Left lung (tissue), 10 donors: ENCODE results near the gene CABLES1. TPM values are rescaled to one million over a fixed set of nuclear protein-coding genes. Genes with fewer than 3 reads are reported as not detected.

ENCODE experiments used
- ATAC-seq: fragments of 200-7000 bp; cut with Tn5 transposase; one replicate; pipeline ENCODE4 v1.9.1; 2020; ENCODE audit warnings: moderate library complexity
- DNase-seq, 4 donors: peaks; one replicate each; pipeline ENCODE4 v3.0.0-alpha.2; 2013 to 2020
- H3K27ac ChIP-seq, 2 donors: fragments of 200-600 bp; sonication (generic) in 1 of 2; one replicate each; pipeline versions ENCODE4 v1.5.0 to v1.8.0; 2020 to 2021
- H3K27me3 ChIP-seq, 2 donors: fragments of 200-600 bp; sonication (generic) in 1 of 2; one replicate each; pipeline versions ENCODE4 v1.5.0 to v1.8.0; 2020 to 2021
- H3K36me3 ChIP-seq, 2 donors: fragments of 200-600 bp; sonication (generic) in 1 of 2; one replicate each; pipeline versions ENCODE4 v1.5.0 to v1.8.0; 2020 to 2021
- H3K4me1 ChIP-seq, 2 donors: fragments of 200-600 bp; one replicate each; pipeline ENCODE4 v1.8.0; 2021
- H3K4me3 ChIP-seq, 2 donors: fragments of 200-600 bp; sonication (generic) in 1 of 2; one replicate each; pipeline versions ENCODE4 v1.5.0 to v1.8.0; 2020 to 2021; ENCODE audit warnings: mild to moderate bottlenecking in 1 of 2
- H3K9me3 ChIP-seq, 2 donors: fragments of 200-600 bp; sonication (generic) in 1 of 2; one replicate each; pipeline versions ENCODE4 v1.5.0 to v1.8.0; 2020 to 2021
- CTCF ChIP-seq, 2 donors: fragments of 200-600 bp; sonication (generic) in 1 of 2; IDR thresholded peaks; one replicate each; pipeline versions ENCODE4 v1.5.0 to v1.8.0; 2021; ENCODE audit warnings: antibody characterized with exemption in 2 of 2
- intact Hi-C, 2 donors: fragments of 100-400 bp; cut with DNase I; formaldehyde crosslinking; loops; one replicate each; pipeline versions ENCODE4 v1.11.2 to v1.14.2; 2022
- polyA plus RNA-seq, 6 donors: library from polyadenylated mRNA; unstranded; fragments of 120-200 nt; gene quantifications; one replicate each; pipeline ENCODE4 v1.2.1, GENCODE V29; 2013; ENCODE audit not compliant: insufficient read length in 6 of 6
- total RNA-seq, 2 donors: library from RNA; stranded (reverse); fragmentation: NEBNext Ultra II Directional; extraction: Animal tissue kit (Norgen Biotek cat#: 25700); gene quantifications; one replicate each; pipeline ENCODE4 v1.2.1, GENCODE V29; 2021
- donor health status: DM: no; HTN: yes; CAD: no.
- donor health status: DM: no; HTN: no; CAD: no.

CABLES1 gene
- total and polyA plus RNA-seq, 8 donors: 21.9 to 84.5 (median 71.6) TPM

- Histone ChIP-seq H3K4me1 (peaks cover 9 to 10% of the 10 kb centered on the region in 2 donors), H3K9me3 (no peaks in the 10 kb centered on the region), H3K27ac (peak overlapping the region in 1 of 2 donors; percentile 50), H3K27me3 (no peaks in the 10 kb centered on the region), H3K36me3 (no peaks in the 10 kb centered on the region), H3K4me3 (no peak overlapping the region)
- peak in 3 of 4 donors; percentile 59 to 82 (median 65) for DNase-seq
- TF ChIP-seq CTCF (IDR thresholded peaks at IDR 0.05): no peak
- intact Hi-C loops: no loop called here
- peak; percentile 80 for ATAC-seq
Observed at GRCh38 chr18:23189768-23190661, 54.7 kb downstream of the CABLES1 start.

DNA sequence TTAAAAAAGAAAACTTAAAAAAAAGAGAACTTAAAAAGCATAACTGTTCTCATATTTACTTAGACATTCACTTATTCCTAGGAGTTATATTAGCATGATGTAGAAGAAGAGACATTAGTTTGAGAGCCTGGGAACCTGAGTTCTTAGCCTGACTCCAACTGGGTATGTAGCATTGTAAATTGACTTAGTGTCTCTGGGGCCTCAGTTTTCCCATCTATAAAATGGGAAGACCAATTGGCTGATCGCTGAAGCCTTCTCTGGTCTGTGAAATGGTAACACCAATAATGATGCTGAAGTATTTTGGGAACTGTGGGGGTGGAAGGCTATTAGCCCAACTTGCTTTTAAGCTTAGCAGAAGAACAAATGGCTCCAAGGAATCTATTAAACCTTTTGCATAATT is 55.9 kb downstream of the CABLES1 start:
- Histone ChIP-seq H3K9me3 (no peaks in the 10 kb centered on the region), H3K27me3 (no peaks in the 10 kb centered on the region), H3K4me1 (peaks cover 10 to 17% of the 10 kb centered on the region in 2 donors), H3K36me3 (no peaks in the 10 kb centered on the region), H3K4me3 (no peak overlapping the region), H3K27ac (no peak overlapping the region)
- ATAC-seq (no peak), DNase-seq (no peak)
- intact Hi-C loops: no loop called here
- TF ChIP-seq CTCF (IDR thresholded peaks at IDR 0.05): no peak

GRCh38 chr18:23193742-23194141 is 58.5 kb downstream of the CABLES1 start:
- no peak overlapping the region for H3K4me3 ChIP-seq
- no peak for TF ChIP-seq CTCF (IDR thresholded peaks at IDR 0.05)
- H3K4me1 ChIP-seq: peaks cover 10 to 17% of the 10 kb centered on the region in 2 donors
- no peaks in the 10 kb centered on the region for H3K27me3 ChIP-seq
- H3K27ac ChIP-seq: peak overlapping the region; percentile 18 to 62
- intact Hi-C loops: no loop called here
- DNase-seq: peak in 1 of 4 donors; percentile 35
- no peaks in the 10 kb centered on the region for H3K9me3 ChIP-seq
- no peak for ATAC-seq
- no peaks in the 10 kb centered on the region for H3K36me3 ChIP-seq

- Histone ChIP-seq H3K9me3 (no peaks in the 10 kb centered on the region), H3K4me1 (peaks cover 10 to 17% of the 10 kb centered on the region in 2 donors), H3K36me3 (no peaks in the 10 kb centered on the region), H3K4me3 (no peak overlapping the region), H3K27me3 (no peaks in the 10 kb centered on the region), H3K27ac (peak overlapping the region; percentile 18 to 62)
- DNase-seq (peak in 1 of 4 donors; percentile 37), ATAC-seq (no peak)
- TF ChIP-seq CTCF (IDR thresholded peaks at IDR 0.05): no peak
- intact Hi-C loops: no loop called here
Observed at GRCh38 chr18:23194155-23194996, 59.1 kb downstream of the CABLES1 start.
